Stimulated activated CD4-positive, alpha-beta T cell treated with anti-CD3 and anti-CD28 coated beads, Interleukin-1b, Interleukin-23, amount 100 ng/mL, for 4 hours (primary cell): ENCODE results near the gene LGALS16.
A peak's percentile ranks its signal among the peaks of the same experiment; 100 is the strongest.
"Not testable (repeated sequence)": the region's sequence is repeated elsewhere in the genome, so short reads cannot be mapped to it uniquely, and the experiment has no call there.

Source experiments
- DNase-seq, 2 donors: peaks; one replicate each; pipeline ENCODE4 v3.0.0-alpha.2; 2020; ENCODE audit warnings: low read depth in 2 of 2

Gene LGALS16

GRCh38 chr19:39655613-39656012 lies at the start of gene LGALS16:
Gene LGALS16 (plus strand): TSS chr19:39655913. CDS start chr19:39655962, 49 bp downstream.
- no peak for DNase-seq

- DNase-seq = no peak
These were observed 48.7 kb upstream of the LGALS16 start for GRCh38 chr19:39607021-39607420.

DNA sequence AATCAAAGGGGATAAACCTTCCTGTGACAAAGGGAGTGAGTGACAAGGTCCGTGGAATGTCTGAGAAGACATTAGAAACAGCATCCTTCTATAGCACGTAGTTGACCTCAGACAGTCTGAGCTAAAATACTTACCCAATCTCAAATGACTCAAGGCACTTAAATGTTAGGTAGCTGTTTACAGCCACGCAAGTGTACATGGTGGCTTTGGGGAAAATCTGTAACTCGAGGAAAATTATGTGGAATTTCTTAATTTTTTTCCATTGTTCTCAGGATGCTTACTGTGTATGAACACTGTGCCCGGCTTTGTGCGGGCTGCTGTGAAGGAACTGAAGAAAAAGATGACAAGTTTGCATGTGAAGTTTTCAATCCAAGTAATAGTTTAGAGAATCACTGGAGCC lies 48.2 kb upstream of the LGALS16 start:
- no peak for DNase-seq

DNA sequence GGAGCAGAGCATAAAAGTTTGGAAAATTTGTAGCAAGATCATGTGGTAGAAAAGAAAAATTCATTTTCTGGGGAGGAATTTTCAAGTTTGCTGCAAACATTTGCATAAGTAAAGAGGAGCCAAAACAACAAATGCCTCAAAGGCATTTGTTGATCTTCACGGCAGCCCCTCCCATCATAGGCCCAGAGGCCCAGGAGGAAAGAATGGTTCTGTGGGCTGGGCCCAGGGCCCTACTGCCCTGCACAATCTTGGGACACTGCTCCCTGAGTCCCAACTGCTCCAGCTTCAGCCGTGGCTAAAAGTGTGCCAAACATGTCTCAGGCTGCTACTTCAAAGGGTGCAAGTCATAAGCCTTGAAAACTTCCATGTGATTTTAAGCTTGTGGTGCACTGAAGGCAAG lies 42.1 kb upstream of the LGALS16 start:
- DNase-seq = no peak

DNA sequence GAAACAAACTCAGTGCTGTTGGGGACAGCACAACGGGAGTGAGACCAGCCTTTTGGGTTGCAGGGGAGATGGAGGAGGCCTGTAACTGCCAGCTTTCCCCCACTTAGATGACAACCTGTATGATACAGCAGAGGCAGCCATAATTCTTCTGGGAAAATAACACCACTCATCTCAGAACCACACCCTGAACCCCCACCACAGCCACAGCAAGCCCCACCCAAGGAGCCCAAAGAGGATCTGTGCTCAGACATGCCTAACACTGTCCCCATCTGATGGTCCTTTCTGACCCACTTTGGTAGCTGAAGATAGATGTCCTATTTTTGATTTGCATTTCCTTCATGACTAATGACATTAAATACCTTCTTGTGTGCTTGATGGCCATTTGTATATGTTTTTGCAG lies 38.0 kb upstream of the LGALS16 start:
- no peak for DNase-seq

DNA sequence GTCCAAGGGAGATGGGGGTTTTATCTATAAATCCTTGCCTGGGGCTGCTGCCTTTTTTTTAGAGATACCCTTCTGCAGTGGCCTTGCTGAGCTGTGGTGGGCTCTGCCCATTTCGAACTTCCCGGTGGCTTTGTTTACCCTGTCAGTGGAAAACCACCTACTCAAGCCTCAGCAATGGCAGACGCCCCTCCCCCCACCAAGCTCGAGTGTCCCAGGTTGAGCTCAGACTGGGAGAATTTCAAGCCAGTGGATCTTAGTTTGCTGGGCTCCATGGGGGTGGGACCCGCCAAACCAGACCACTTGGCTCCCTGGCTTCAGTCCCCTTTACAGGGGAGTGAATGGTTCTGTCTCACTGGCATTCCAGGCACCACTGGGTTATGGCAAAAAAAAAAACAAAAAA lies 31.8 kb upstream of the LGALS16 start:
- no peak for DNase-seq

DNA sequence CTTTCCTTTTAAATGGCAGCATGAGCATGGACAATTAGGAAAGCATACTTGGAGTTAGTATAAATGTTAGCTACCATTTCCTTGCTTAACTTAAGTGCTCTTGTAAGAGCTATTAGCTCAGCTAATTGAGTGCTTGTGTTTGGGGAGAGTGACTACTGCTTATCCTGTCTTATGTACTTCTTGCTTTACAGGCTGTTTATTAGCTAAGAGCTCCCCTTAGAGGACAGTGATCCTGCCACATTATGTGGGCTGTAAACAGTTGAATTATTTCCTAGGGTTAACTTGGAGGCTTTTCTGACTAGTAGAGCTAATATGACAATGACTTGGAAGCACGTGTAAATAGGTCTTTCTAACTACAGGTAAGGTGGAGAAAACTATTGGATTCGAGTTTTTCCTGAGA lies 28.1 kb upstream of the LGALS16 start:
- not testable (repeated sequence) for DNase-seq

GRCh38 chr19:39631178-39631577 lies 24.5 kb upstream of the LGALS16 start:
- DNase-seq = no peak

DNA sequence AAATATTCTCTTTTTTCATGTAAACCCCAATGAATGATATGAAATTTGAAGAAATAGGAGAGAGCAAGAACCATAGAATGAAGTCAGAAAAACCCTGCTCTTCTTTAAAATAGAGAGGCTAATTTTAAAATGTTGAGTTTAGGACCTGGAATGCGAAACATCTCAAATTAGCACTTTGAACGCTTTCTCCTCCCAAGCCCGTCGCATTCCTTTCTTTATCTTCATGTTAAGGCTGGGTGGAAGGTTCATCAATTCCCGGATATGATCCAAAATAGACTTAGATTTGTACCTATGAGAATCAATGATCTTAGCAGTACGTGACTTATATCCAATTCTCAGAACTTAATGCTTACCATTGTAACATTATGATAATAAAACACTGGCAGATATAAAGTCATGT lies 24.1 kb upstream of the LGALS16 start:
- DNase-seq = no peak

- no peak for DNase-seq
These were observed 17.8 kb upstream of the LGALS16 start for GRCh38 chr19:39637891-39638290.

- DNase-seq = no peak
These were observed 13.9 kb upstream of the LGALS16 start for GRCh38 chr19:39641773-39642172.

DNA sequence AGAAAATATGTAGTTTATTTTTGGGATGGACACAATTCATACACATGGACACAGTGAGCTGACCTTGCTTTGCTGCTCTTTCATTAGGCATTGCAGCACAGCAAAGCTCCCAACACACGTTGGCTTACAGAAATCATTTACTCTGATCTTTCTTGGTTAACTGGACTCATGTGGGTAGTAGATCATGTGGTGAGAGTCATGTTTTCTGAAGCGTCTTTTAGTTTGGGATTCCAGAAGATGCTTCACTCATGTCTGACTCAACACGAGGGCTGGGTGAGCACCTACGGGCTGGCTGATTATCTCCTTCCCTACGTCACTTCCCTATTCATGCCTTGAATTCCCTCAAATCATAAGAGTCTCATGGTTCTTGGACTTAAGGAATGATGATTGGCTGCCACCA lies 12.1 kb upstream of the LGALS16 start:
- no peak for DNase-seq

GRCh38 chr19:39645800-39646411 lies 9.8 kb upstream of the LGALS16 start:
- peak in 1 of 2 donors; percentile 1 for DNase-seq

GRCh38 chr19:39647918-39648317 lies 7.8 kb upstream of the LGALS16 start:
- no peak for DNase-seq

- DNase-seq = no peak
These were observed 4.1 kb downstream of the LGALS16 start for GRCh38 chr19:39659791-39660190.

DNA sequence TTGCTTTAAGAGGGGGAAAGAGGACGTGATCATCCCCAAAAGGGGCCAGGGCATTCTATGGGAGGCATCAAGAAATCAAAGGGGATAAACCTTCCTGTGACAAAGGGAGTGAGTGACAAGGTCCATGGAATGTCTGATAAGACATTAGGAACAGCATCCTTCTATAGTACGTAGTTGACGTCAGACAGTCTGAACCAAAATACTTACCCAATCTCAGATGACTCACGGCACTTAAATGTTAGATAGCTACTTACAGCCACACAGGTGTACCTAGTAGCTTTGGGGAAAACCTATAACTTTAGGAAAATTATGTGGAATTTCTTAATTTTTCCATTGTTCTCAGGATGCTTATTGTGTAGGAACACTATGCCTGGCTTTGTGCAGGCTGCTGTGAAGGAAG lies 4.9 kb downstream of the LGALS16 start:
- DNase-seq = no peak

DNA sequence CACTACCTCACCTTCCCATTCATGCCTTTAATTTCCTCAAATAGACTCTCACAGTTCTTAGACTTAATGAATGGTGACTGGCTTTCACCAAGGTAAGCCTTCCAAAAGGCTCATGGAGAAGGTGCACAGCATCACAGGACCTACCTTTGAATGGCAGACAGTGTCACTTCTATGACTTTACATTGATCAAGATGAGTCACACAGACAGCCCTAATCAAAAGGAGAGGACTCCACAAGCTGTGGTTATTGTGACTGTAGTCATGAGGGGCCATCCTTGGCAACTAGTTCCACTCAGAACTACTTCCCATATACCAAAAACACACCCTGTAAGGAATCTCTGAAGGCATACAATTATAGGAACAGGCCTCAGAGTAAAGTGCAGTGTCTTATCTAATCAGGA lies 5.9 kb downstream of the LGALS16 start:
- DNase-seq = no peak

GRCh38 chr19:39669860-39670259 lies 14.1 kb downstream of the LGALS16 start:
- not testable (repeated sequence) for DNase-seq

DNA sequence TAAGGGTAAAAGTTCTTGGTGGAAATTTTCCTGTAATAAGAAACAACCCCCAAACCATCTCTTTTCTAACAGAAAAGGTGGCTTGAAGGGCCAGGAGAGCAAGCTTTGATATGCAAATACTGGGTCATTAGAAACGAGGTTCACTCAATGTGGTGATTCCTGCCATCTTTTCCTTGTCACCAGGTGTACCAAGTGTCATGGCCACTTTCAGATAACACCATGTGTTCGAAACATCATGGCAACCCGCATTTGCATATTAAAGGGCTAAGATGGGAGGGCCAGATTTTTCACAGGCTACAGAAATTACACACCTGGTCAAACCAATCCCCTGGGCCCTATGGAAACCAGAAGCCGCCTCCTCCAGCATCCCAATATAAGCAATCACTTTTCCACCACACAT lies 15.3 kb downstream of the LGALS16 start:
- no peak for DNase-seq

DNA sequence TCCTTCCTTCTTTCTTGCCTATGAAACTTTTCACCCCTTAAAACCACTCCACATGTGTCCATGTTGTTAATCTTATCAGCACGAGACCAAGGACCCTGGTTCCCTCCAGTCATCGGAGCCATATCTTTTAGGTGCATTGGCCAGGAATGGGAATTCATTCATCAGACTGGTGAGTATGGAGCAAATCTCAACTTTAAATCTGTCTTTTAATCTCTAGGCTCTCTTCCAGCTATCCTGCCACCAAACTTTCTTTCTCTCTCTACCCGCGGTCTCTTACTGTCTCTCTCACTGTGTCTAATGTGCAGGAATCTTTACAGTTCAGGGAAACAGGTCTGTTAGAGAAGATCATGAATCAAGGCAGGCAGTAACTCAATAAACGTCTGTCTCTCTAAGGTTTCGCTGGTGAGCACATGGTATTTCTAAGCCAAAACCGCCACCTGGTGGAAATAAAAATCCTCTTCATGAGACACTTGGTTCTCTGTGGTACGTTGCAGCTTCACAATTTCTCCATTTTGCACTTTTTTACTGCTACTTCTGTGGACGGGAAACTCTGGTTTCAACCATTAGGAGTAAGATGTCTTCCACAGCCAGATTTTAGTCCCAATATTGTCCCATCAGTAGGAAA lies 16.1 kb downstream of the LGALS16 start:
- peak in 1 of 2 donors; percentile 47 for DNase-seq

DNA sequence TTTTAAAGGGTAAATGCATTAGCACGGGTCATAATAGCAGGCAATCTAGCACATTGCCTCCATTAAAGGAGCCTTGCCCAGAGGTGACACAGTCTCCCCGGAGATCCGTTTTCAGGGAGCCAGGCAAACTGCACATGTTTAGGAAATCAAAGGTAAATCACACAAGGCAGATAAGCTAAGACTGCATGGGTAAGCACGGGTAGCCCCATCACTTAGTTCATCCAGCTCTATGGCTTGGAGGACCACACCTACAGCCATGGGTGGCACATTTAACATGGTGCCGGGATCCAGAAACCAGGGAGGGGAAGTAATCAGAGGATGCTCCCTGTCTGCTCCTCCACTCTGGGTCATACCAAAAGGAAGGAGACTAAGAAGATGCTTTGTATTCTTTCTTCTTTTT lies 16.8 kb downstream of the LGALS16 start:
- no peak for DNase-seq

DNA sequence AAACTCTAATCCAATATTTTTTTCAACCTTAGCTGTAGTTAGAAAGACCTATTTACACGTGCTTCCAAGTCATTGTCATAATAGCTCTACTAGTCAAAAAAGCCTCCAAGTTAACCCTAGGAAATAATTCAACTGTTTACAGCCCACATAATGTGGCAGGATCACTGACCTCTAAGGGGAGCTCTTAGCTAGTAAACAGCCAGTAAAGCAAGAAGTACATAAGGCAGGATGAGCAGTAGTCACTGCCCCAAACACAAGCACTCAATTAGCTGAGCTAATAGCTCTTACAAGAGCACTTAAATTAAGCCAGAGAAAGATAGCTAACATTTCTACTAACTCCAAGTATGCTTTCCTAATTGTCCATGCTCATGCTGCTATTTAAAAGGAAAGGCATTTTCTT lies 18.1 kb downstream of the LGALS16 start:
- not testable (repeated sequence) for DNase-seq

DNA sequence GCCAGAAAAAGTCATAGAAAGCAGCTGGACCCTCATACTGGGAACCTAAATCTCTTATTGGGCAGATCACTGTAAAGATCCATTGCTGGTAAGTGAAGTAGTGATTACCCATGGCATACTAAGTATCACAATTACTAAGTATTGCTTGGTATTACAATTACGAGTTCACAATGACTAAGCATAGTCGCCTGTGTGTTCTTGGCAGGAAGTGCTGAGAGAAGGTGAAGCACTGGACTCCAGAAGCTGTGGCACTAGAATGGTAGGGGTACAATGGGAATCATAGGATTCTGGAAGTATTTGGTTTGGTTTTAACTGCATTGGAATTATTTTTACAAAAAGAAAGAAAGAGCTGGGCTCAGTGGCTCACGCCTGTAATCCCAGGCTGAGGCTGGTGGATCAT lies 20.3 kb downstream of the LGALS16 start:
- no peak for DNase-seq
